HEK293 (cell line): ENCODE results near the gene SEC61A2.

Experiments
- CTCF ChIA-PET: fragments of 350-600 bp; formaldehyde crosslinking; extraction: SDS; loops from one replicate; lab custom pipeline; 2021; ENCODE audit warnings: antibody characterized with exemption; lab: Yijun Ruan, JAX
- POLR2A ChIA-PET: fragments of 300-600 bp; formaldehyde crosslinking; extraction: SDS; loops from one replicate; lab custom pipeline; 2020; ENCODE audit warnings: antibody characterized with exemption, inconsistent platforms; lab: Yijun Ruan, JAX
- H3K27ac ChIP-seq: fragments of 200-500 bp; sonication (Bioruptor generic); 2 replicates; pipeline ENCODE4 v1.5.1; 2014; ENCODE audit warnings: low read depth, low read length, control low read depth, inconsistent platforms; ENCODE audit errors: extremely low read depth
- H3K36me3 ChIP-seq, 2 experiments: fragments of 200-500 bp in 1 of 2; sonication (Bioruptor generic) in 1 of 2; 1 replicate in 1 of 2; 2 replicates in 1 of 2; pipeline ENCODE4 v1.5.1; 2014 to 2017; ENCODE audit warnings: inconsistent platforms in 2 of 2, low read length in 2 of 2; ENCODE audit not compliant: control insufficient read depth in 2 of 2, insufficient read depth in 1 of 2
- H3K4me1 ChIP-seq: fragments of 200-500 bp; sonication (Bioruptor generic); 2 replicates; pipeline ENCODE4 v1.5.1; 2014; ENCODE audit warnings: mild to moderate bottlenecking, low read length, inconsistent platforms; ENCODE audit not compliant: control insufficient read depth, insufficient read depth
- H3K4me3 ChIP-seq: 2 replicates; pipeline ENCODE4 v1.5.1; 2011; ENCODE audit warnings: low read depth, mild to moderate bottlenecking, control low read depth, low read length, moderate library complexity
- H3K9me3 ChIP-seq: fragments of 200-500 bp; sonication (Bioruptor generic); 2 replicates; pipeline ENCODE4 v1.5.1; 2014; ENCODE audit warnings: low read depth, low read length, inconsistent platforms; ENCODE audit not compliant: control insufficient read depth, insufficient read depth
- FEZF1 ChIP-seq: fragments of 450-650 bp; formaldehyde crosslinking; IDR thresholded peaks from 2 replicates; pipeline ENCODE4 v1.5.1; 2016; ENCODE audit warnings: missing biosample characterization, missing genetic modification characterization
- PBX3 ChIP-seq: sonication (generic); formaldehyde crosslinking; IDR thresholded peaks from 2 replicates; pipeline ENCODE4 v1.8.1; 2022; ENCODE audit warnings: mild to moderate bottlenecking, moderate library complexity, missing genetic modification reagents
- SALL2 ChIP-seq: fragments of 450-650 bp; formaldehyde crosslinking; IDR thresholded peaks from 2 replicates; pipeline ENCODE4 v1.5.0; 2017; ENCODE audit warnings: missing biosample characterization, mild to moderate bottlenecking, missing genetic modification characterization, borderline replicate concordance
- TCF7L2 ChIP-seq: IDR thresholded peaks from 2 replicates; pipeline ENCODE4 v1.6.1; 2011; ENCODE audit warnings: low read depth, mild to moderate bottlenecking, inconsistent platforms, low read length, moderate library complexity, borderline replicate concordance
- ZBTB17 ChIP-seq: fragments of 450-650 bp; formaldehyde crosslinking; IDR thresholded peaks from 2 replicates; pipeline ENCODE4 v1.5.1; 2016; ENCODE audit warnings: missing biosample characterization, missing genetic modification characterization
- ZBTB48 ChIP-seq: fragments of 450-650 bp; formaldehyde crosslinking; IDR thresholded peaks from 2 replicates; pipeline ENCODE4 v1.5.1; 2016; ENCODE audit warnings: missing biosample characterization, missing genetic modification characterization
- ZNF10 ChIP-seq: fragments of 450-650 bp; formaldehyde crosslinking; IDR thresholded peaks from 2 replicates; pipeline ENCODE4 v1.5.1; 2017; ENCODE audit warnings: missing biosample characterization, missing genetic modification characterization
- ZNF138 ChIP-seq: fragments of 450-650 bp; formaldehyde crosslinking; IDR thresholded peaks from 2 replicates; pipeline ENCODE4 v1.5.1; 2016; ENCODE audit warnings: missing biosample characterization, missing genetic modification characterization, borderline replicate concordance
- ZNF140 ChIP-seq: fragments of 450-650 bp; formaldehyde crosslinking; IDR thresholded peaks from 2 replicates; pipeline ENCODE4 v1.5.1; 2016; ENCODE audit warnings: missing biosample characterization, missing genetic modification characterization
- ZNF19 ChIP-seq: fragments of 450-650 bp; formaldehyde crosslinking; IDR thresholded peaks from 2 replicates; pipeline ENCODE4; 2016; ENCODE audit warnings: missing biosample characterization, missing genetic modification characterization, low read depth
- ZNF350 ChIP-seq: fragments of 450-650 bp; formaldehyde crosslinking; IDR thresholded peaks from 2 replicates; pipeline ENCODE4 v1.5.0; 2017; ENCODE audit warnings: missing biosample characterization, mild to moderate bottlenecking, missing genetic modification characterization
- ZNF37A ChIP-seq: fragments of 450-650 bp; IDR thresholded peaks from 2 replicates; pipeline ENCODE4 v1.5.1; 2018; ENCODE audit warnings: missing biosample characterization, missing genetic modification characterization
- ZNF391 ChIP-seq: fragments of 450-650 bp; formaldehyde crosslinking; IDR thresholded peaks from 2 replicates; pipeline ENCODE4 v1.5.1; 2016; ENCODE audit warnings: low read depth, missing biosample characterization, missing genetic modification characterization, borderline replicate concordance
- ZNF404 ChIP-seq: fragments of 450-650 bp; formaldehyde crosslinking; IDR thresholded peaks from 2 replicates; pipeline ENCODE4 v1.5.1; 2017; ENCODE audit warnings: missing biosample characterization, missing genetic modification characterization
- ZNF561 ChIP-seq: fragments of 450-650 bp; IDR thresholded peaks from 2 replicates; pipeline ENCODE4 v1.5.1; 2018; ENCODE audit warnings: missing biosample characterization, missing genetic modification characterization, borderline replicate concordance
- ZNF596 ChIP-seq: fragments of 450-650 bp; IDR thresholded peaks from 2 replicates; pipeline ENCODE4 v1.5.0; 2018; ENCODE audit warnings: missing biosample characterization, mild to moderate bottlenecking, missing genetic modification characterization, moderate library complexity
- ZNF621 ChIP-seq: fragments of 450-650 bp; formaldehyde crosslinking; IDR thresholded peaks from 2 replicates; pipeline ENCODE4 v1.5.1; 2017; ENCODE audit warnings: missing biosample characterization, missing genetic modification characterization
- ZNF629 ChIP-seq: fragments of 450-650 bp; formaldehyde crosslinking; IDR thresholded peaks from 2 replicates; pipeline ENCODE4 v1.5.1; 2017; ENCODE audit warnings: missing biosample characterization, missing genetic modification characterization
- ZNF677 ChIP-seq: fragments of 450-650 bp; IDR thresholded peaks from 2 replicates; pipeline ENCODE4 v1.5.0; 2018; ENCODE audit warnings: missing biosample characterization, mild to moderate bottlenecking, missing genetic modification characterization, moderate library complexity
- ZNF701 ChIP-seq: fragments of 450-650 bp; formaldehyde crosslinking; IDR thresholded peaks from 2 replicates; pipeline ENCODE4 v1.5.1; 2016; ENCODE audit warnings: missing biosample characterization, missing genetic modification characterization
- ZNF747 ChIP-seq: fragments of 450-650 bp; formaldehyde crosslinking; IDR thresholded peaks from 2 replicates; pipeline ENCODE4 v1.5.1; 2016; ENCODE audit warnings: missing biosample characterization, missing genetic modification characterization
- ZSCAN16 ChIP-seq: fragments of 450-650 bp; formaldehyde crosslinking; IDR thresholded peaks from 2 replicates; pipeline ENCODE4 v1.5.1; 2016; ENCODE audit warnings: missing biosample characterization, missing genetic modification characterization
- TF ChIP-seq, protein P1 (sequence below): fragments of 450-650 bp; formaldehyde crosslinking; IDR thresholded peaks from 2 replicates; pipeline ENCODE4 v1.5.0; 2017; ENCODE audit warnings: missing biosample characterization, missing genetic modification characterization, borderline replicate concordance
- TF ChIP-seq, protein P2 (sequence below): fragments of 450-650 bp; IDR thresholded peaks from 2 replicates; pipeline ENCODE4 v1.5.1; 2018; ENCODE audit warnings: missing biosample characterization, mild to moderate bottlenecking, missing genetic modification characterization
- TF ChIP-seq, protein P3 (sequence below): fragments of 450-650 bp; formaldehyde crosslinking; IDR thresholded peaks from 2 replicates; pipeline ENCODE4 v1.5.1; 2016; ENCODE audit warnings: missing biosample characterization, missing genetic modification characterization

SEC61A2 gene

GRCh38 chr10:12180221-12180974 lies 50.9 kb downstream of the SEC61A2 start:
- no peaks in the 10 kb centered on the region for H3K4me1 ChIP-seq
- H3K36me3 ChIP-seq, result peaks cover 44 to 86% of the 10 kb centered on the region in 2 experiments
- POLR2A ChIA-PET, result no interaction called here
- no peak overlapping the region for H3K4me3 ChIP-seq
- TF ChIP-seq ZBTB48 (tag by site-specific recombination) (no peak), FEZF1 (peak; percentile 16; the same call in 1 of the 2 replicates), PBX3 (no peak), TCF7L2 (peak; percentile 30; the same call in 1 of the 2 replicates), ZNF138 (tag by site-specific recombination) (no peak), ZNF621 (tag by site-specific recombination) (no peak), ZNF19 (tag by site-specific recombination) (no peak)
- CTCF ChIA-PET, result interaction anchor here (0.5 to 1.2 kb wide), 5 partner anchors 9 to 903 kb away, joined by 3 to 4 read pairs (median 4); no protein-coding TSS in a partner anchor
- H3K9me3 ChIP-seq, result no peaks in the 10 kb centered on the region
- H3K27ac ChIP-seq, result no peak overlapping the region

GRCh38 chr10:12181065-12181775 lies 51.7 kb downstream of the SEC61A2 start:
- TF ChIP-seq ZNF701 (tag by site-specific recombination) (no peak), ZNF140 (tag by site-specific recombination) (no peak), ZNF350 (tag by site-specific recombination) (no peak), ZNF747 (no peak), ZNF10 (no peak), ZNF561 (no peak), TCF7L2 (no peak), ZSCAN16 (tag by site-specific recombination) (no peak), ZNF391 (no peak), ZNF677 (tag by site-specific recombination) (no peak)
- TF ChIP-seq, protein P1, sequence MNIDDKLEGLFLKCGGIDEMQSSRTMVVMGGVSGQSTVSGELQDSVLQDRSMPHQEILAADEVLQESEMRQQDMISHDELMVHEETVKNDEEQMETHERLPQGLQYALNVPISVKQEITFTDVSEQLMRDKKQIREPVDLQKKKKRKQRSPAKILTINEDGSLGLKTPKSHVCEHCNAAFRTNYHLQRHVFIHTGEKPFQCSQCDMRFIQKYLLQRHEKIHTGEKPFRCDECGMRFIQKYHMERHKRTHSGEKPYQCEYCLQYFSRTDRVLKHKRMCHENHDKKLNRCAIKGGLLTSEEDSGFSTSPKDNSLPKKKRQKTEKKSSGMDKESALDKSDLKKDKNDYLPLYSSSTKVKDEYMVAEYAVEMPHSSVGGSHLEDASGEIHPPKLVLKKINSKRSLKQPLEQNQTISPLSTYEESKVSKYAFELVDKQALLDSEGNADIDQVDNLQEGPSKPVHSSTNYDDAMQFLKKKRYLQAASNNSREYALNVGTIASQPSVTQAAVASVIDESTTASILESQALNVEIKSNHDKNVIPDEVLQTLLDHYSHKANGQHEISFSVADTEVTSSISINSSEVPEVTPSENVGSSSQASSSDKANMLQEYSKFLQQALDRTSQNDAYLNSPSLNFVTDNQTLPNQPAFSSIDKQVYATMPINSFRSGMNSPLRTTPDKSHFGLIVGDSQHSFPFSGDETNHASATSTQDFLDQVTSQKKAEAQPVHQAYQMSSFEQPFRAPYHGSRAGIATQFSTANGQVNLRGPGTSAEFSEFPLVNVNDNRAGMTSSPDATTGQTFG (tag by site-specific recombination), result no peak
- no peak overlapping the region for H3K4me3 ChIP-seq
- ChIA-PET POLR2A (no interaction called here), CTCF (interaction anchor here (0.5 to 0.8 kb wide), 3 partner anchors 9 to 902 kb away, joined by 3 to 4 read pairs (median 4); no protein-coding TSS in a partner anchor)
- H3K36me3 ChIP-seq, result peaks cover 40 to 89% of the 10 kb centered on the region in 2 experiments
- H3K4me1 ChIP-seq, result no peaks in the 10 kb centered on the region
- no peak overlapping the region for H3K27ac ChIP-seq
- H3K9me3 ChIP-seq, result no peaks in the 10 kb centered on the region

- ChIA-PET POLR2A (no interaction called here), CTCF (no interaction called here)
- Histone ChIP-seq H3K4me3 (no peak overlapping the region), H3K9me3 (no peaks in the 10 kb centered on the region), H3K27ac (no peak overlapping the region), H3K36me3 (peaks cover 46 to 70% of the 10 kb centered on the region in 2 experiments), H3K4me1 (no peaks in the 10 kb centered on the region)
- TF ChIP-seq, protein P2, sequence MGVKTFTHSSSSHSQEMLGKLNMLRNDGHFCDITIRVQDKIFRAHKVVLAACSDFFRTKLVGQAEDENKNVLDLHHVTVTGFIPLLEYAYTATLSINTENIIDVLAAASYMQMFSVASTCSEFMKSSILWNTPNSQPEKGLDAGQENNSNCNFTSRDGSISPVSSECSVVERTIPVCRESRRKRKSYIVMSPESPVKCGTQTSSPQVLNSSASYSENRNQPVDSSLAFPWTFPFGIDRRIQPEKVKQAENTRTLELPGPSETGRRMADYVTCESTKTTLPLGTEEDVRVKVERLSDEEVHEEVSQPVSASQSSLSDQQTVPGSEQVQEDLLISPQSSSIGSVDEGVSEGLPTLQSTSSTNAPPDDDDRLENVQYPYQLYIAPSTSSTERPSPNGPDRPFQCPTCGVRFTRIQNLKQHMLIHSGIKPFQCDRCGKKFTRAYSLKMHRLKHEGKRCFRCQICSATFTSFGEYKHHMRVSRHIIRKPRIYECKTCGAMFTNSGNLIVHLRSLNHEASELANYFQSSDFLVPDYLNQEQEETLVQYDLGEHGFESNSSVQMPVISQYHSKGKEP (tag by site-specific recombination), result no peak
- TF ChIP-seq ZBTB17 (tag by site-specific recombination) (no peak), ZNF37A (no peak), ZNF677 (tag by site-specific recombination) (no peak), ZNF404 (tag by site-specific recombination) (no peak), SALL2 (tag by site-specific recombination) (no peak), ZNF596 (tag by site-specific recombination) (no peak), ZNF629 (no peak), ZNF138 (tag by site-specific recombination) (no peak)
- TF ChIP-seq, protein P3, sequence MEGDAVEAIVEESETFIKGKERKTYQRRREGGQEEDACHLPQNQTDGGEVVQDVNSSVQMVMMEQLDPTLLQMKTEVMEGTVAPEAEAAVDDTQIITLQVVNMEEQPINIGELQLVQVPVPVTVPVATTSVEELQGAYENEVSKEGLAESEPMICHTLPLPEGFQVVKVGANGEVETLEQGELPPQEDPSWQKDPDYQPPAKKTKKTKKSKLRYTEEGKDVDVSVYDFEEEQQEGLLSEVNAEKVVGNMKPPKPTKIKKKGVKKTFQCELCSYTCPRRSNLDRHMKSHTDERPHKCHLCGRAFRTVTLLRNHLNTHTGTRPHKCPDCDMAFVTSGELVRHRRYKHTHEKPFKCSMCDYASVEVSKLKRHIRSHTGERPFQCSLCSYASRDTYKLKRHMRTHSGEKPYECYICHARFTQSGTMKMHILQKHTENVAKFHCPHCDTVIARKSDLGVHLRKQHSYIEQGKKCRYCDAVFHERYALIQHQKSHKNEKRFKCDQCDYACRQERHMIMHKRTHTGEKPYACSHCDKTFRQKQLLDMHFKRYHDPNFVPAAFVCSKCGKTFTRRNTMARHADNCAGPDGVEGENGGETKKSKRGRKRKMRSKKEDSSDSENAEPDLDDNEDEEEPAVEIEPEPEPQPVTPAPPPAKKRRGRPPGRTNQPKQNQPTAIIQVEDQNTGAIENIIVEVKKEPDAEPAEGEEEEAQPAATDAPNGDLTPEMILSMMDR (tag by site-specific recombination), result no peak
Observed at GRCh38 chr10:12184165-12184564, 54.7 kb downstream of the SEC61A2 start.
